Erythroblast (primary cell): ENCODE results near the gene AGFG2.

Experiments used
- GATA1 ChIP-seq: IDR thresholded peaks from 2 replicates; pipeline ENCODE4 v1.6.1; 2011; ENCODE audit warnings: low read depth, mild to moderate bottlenecking, control low read depth, low read length, moderate library complexity
- POLR2A ChIP-seq: IDR thresholded peaks from 2 replicates; pipeline ENCODE4 v1.6.1; 2011; ENCODE audit warnings: mild to moderate bottlenecking, low read length

GRCh38 chr7:100515072-100515532 is 23.9 kb upstream of the AGFG2 start:
- TF ChIP-seq POLR2A (no peak), GATA1 (no peak)
